H9 (cell line): ENCODE results near the gene TMEM132C. TPM values are rescaled to one million over a fixed set of nuclear protein-coding genes. Genes with fewer than 3 reads are reported as not detected.

Experiments used
- DNase-seq: peaks from one replicate; pipeline ENCODE4 v3.0.0-alpha.2; 2017
- H2AFZ ChIP-seq: one replicate; pipeline ENCODE4 v1.6.1; 2013; ENCODE audit warnings: mild to moderate bottlenecking, low read length, control low read depth, moderate library complexity
- H2AK5ac ChIP-seq: 2 replicates; pipeline ENCODE4 v1.6.1; 2013; ENCODE audit warnings: low read length, control low read depth, mixed read lengths; ENCODE audit not compliant: insufficient read length
- H2BK120ac ChIP-seq: one replicate; pipeline ENCODE4 v1.6.1; 2013; ENCODE audit warnings: low read depth, mild to moderate bottlenecking, low read length, control low read depth, inconsistent platforms; ENCODE audit not compliant: poor library complexity, severe bottlenecking
- H2BK12ac ChIP-seq: 2 replicates; pipeline ENCODE4 v1.6.1; 2013; ENCODE audit warnings: low read length, control low read depth, mixed read lengths, low read depth; ENCODE audit not compliant: insufficient read length
- H2BK15ac ChIP-seq: 2 replicates; pipeline ENCODE4 v1.6.1; 2013; ENCODE audit warnings: low read depth, low read length, control low read depth
- H2BK20ac ChIP-seq: one replicate; pipeline ENCODE4 v1.6.1; 2013; ENCODE audit warnings: low read depth, mild to moderate bottlenecking, low read length, control low read depth, inconsistent platforms; ENCODE audit not compliant: poor library complexity, severe bottlenecking
- H2BK5ac ChIP-seq: 2 replicates; pipeline ENCODE4 v1.6.1; 2013; ENCODE audit warnings: low read length, control low read depth, mixed read lengths; ENCODE audit not compliant: insufficient read length
- H3K14ac ChIP-seq: 2 replicates; pipeline ENCODE4 v1.6.1; 2013; ENCODE audit warnings: low read length, control low read depth; ENCODE audit not compliant: insufficient read depth
- H3K18ac ChIP-seq: 2 replicates; pipeline ENCODE4 v1.6.1; 2013; ENCODE audit warnings: low read depth, mild to moderate bottlenecking, mixed read lengths, low read length, control low read depth; ENCODE audit not compliant: insufficient read length
- H3K23ac ChIP-seq: 2 replicates; pipeline ENCODE4 v1.6.1; 2013; ENCODE audit warnings: low read length, control low read depth, mixed read lengths, low read depth; ENCODE audit not compliant: insufficient read length
- H3K23me2 ChIP-seq: 2 replicates; pipeline ENCODE4 v1.6.1; 2013; ENCODE audit warnings: low read depth, mild to moderate bottlenecking, mixed read lengths, low read length, control low read depth; ENCODE audit not compliant: insufficient read length, poor library complexity, severe bottlenecking
- H3K27ac ChIP-seq: 2 replicates; pipeline ENCODE4 v1.5.1; 2013; ENCODE audit warnings: low read length, control low read depth, mixed read lengths, low read depth; ENCODE audit not compliant: insufficient read length
- H3K27me3 ChIP-seq: 2 replicates; pipeline ENCODE4 v1.6.1; 2013; ENCODE audit warnings: low read length, control low read depth, inconsistent platforms; ENCODE audit not compliant: insufficient read depth
- H3K4ac ChIP-seq: 2 replicates; pipeline ENCODE4 v1.6.1; 2013; ENCODE audit warnings: low read depth, mild to moderate bottlenecking, control low read depth, inconsistent platforms, low read length, moderate library complexity
- H3K4me1 ChIP-seq: 2 replicates; pipeline ENCODE4 v1.6.1; 2013; ENCODE audit warnings: low read length, control low read depth, inconsistent platforms; ENCODE audit not compliant: insufficient read depth
- H3K4me2 ChIP-seq: 2 replicates; pipeline ENCODE4 v1.6.1; 2013; ENCODE audit warnings: low read length, control low read depth, mixed read lengths; ENCODE audit not compliant: insufficient read length, insufficient read depth
- H3K56ac ChIP-seq: 2 replicates; pipeline ENCODE4 v1.6.1; 2013; ENCODE audit warnings: low read depth, mild to moderate bottlenecking, mixed read lengths, low read length, control low read depth; ENCODE audit not compliant: insufficient read length
- H3K79me1 ChIP-seq: 2 replicates; pipeline ENCODE4 v1.6.1; 2013; ENCODE audit warnings: low read depth, mild to moderate bottlenecking, moderate library complexity, low read length, control low read depth, inconsistent platforms; ENCODE audit not compliant: insufficient read depth, poor library complexity, severe bottlenecking
- H3K79me2 ChIP-seq: 2 replicates; pipeline ENCODE4 v1.6.1; 2013; ENCODE audit warnings: low read length, control low read depth, inconsistent platforms; ENCODE audit not compliant: insufficient read depth
- H3K9ac ChIP-seq: 2 replicates; pipeline ENCODE4 v1.6.1; 2013; ENCODE audit warnings: low read length, control low read depth, mixed read lengths; ENCODE audit not compliant: insufficient read length; ENCODE audit errors: extremely low read depth
- H3K9me3 ChIP-seq: one replicate; pipeline ENCODE4 v1.6.1; 2013; ENCODE audit warnings: low read depth, low read length, inconsistent platforms; ENCODE audit not compliant: control insufficient read depth
- H3T11ph ChIP-seq: one replicate; pipeline ENCODE4 v1.6.1; 2013; ENCODE audit warnings: mild to moderate bottlenecking, low read length, control low read depth, inconsistent platforms
- H4K20me1 ChIP-seq: one replicate; pipeline ENCODE4 v1.6.1; 2013; ENCODE audit not compliant: control insufficient read depth, insufficient read length, insufficient read depth
- H4K5ac ChIP-seq: 2 replicates; pipeline ENCODE4 v1.6.1; 2013; ENCODE audit warnings: low read depth, mild to moderate bottlenecking, mixed read lengths, low read length, control low read depth; ENCODE audit not compliant: insufficient read length
- H4K8ac ChIP-seq: replicated peaks from 2 replicates; pipeline ENCODE4 v1.6.1; 2013; ENCODE audit warnings: low read length, control low read depth, mixed read lengths, low read depth; ENCODE audit not compliant: insufficient read length
- H4K91ac ChIP-seq: 2 replicates; pipeline ENCODE4 v1.6.1; 2013; ENCODE audit warnings: low read depth, mild to moderate bottlenecking, moderate library complexity, mixed read lengths, low read length, control low read depth; ENCODE audit not compliant: insufficient read length
- H3K27ac Mint-ChIP-seq, 3 experiments: 2 replicates in 2 of 3; 3 replicates in 1 of 3; pipeline ENCODE4 v1.8.0; 2020 to 2021; ENCODE audit warnings: mixed read lengths in 3 of 3, mild to moderate bottlenecking in 1 of 3, moderate library complexity in 1 of 3
- H3K27me3 Mint-ChIP-seq: 2 replicates; pipeline ENCODE4 v1.8.0; 2021; ENCODE audit warnings: low read depth, mild to moderate bottlenecking, moderate library complexity, mixed read lengths
- H3K36me3 Mint-ChIP-seq, 3 experiments: 2 replicates in 2 of 3; 3 replicates in 1 of 3; pipeline ENCODE4 v1.8.0; 2020 to 2021; ENCODE audit warnings: low read depth in 3 of 3, mixed read lengths in 3 of 3; ENCODE audit not compliant: insufficient read depth in 1 of 3
- H3K4me1 Mint-ChIP-seq, 2 experiments: 2 replicates each; pipeline ENCODE4 v1.8.0; 2020; ENCODE audit warnings: mixed read lengths in 2 of 2
- H3K4me3 Mint-ChIP-seq, 2 experiments: 2 replicates in 1 of 2; 3 replicates in 1 of 2; pipeline ENCODE4 v1.8.0; 2020 to 2021; ENCODE audit warnings: mild to moderate bottlenecking in 2 of 2, mixed read lengths in 2 of 2, moderate library complexity in 1 of 2
- H3K9me3 Mint-ChIP-seq, 2 experiments: 2 replicates in 1 of 2; 3 replicates in 1 of 2; pipeline ENCODE4 v1.8.0; 2020; ENCODE audit warnings: mild to moderate bottlenecking in 2 of 2, mixed read lengths in 2 of 2, moderate library complexity in 1 of 2
- WGBS: extraction: QIAGEN DNeasy Blood & Tissue Kit; methylation state at CpG from one replicate; pipeline ENCODE4 v1.1.7; 2013; ENCODE audit warnings: missing lambda C conversion rate, low lambda C conversion rate, mixed read lengths; ENCODE audit not compliant: insufficient read length; ENCODE audit errors: extremely low coverage; 5-methylcytosine and 5-hydroxymethylcytosine counted together
- total RNA-seq: library from RNA; stranded (reverse); gene quantifications from 2 replicates; pipeline ENCODE4 v1.2.1, GENCODE V29; 2021
- TF ChIP-seq, protein P1 (sequence below): fragments of 200-600 bp; sonication (generic); conservative IDR thresholded peaks from 3 replicates; pipeline ENCODE4 v1.8.0; 2021; ENCODE audit warnings: antibody characterized with exemption, mild to moderate bottlenecking

The TMEM132C gene
- total RNA-seq, 1 experiment from 2014 or later = 0.22 TPM

DNA sequence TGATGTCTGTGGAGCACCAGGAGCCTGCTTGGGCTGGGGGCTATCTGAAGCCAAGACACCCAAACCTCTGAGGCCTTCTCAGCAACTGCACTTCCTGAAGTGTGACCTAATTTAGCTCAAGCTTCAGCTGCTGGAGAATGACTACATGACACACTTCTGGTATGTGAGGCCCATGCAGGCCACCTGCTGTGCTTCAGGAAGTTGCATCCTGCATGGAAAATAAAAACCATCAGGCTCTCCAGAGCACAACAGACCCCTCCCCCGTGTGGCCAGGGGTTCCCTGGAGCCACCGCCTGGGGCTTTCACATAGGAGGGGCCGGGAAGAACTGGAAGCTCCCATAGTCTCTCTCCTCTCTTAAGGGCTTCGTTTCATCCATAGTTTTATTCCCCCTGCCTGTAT, 339.1 kb downstream of the TMEM132C start:
- Histone ChIP-seq H3K4me2 (no peak overlapping the region), H3K27me3 (no peaks in the 10 kb centered on the region), H2BK15ac (no peak overlapping the region), H3K4ac (no peak overlapping the region), H3K23ac (no peak overlapping the region), H3K23me2 (no peaks in the 10 kb centered on the region), H2BK20ac (no peak overlapping the region), H3K9ac (no peak overlapping the region), H2BK5ac (no peak overlapping the region), H2AFZ (no peak overlapping the region), H3K4me1 (no peaks in the 10 kb centered on the region), H4K91ac (no peak overlapping the region), H3K56ac (no peak overlapping the region), H4K5ac (no peak overlapping the region), H3K27ac (no peak overlapping the region), H3K18ac (no peak overlapping the region), H3K14ac (no peak overlapping the region), H3K79me2 (no peaks in the 10 kb centered on the region), H4K8ac (no peak overlapping the region), H2BK120ac (no peak overlapping the region), H2BK12ac (no peak overlapping the region), H3K79me1 (no peaks in the 10 kb centered on the region), H3T11ph (no peak overlapping the region), H3K9me3 (no peaks in the 10 kb centered on the region), H4K20me1 (no peaks in the 10 kb centered on the region), H2AK5ac (no peak overlapping the region)
- peak; percentile 64 for DNase-seq
- H3K4me1 Mint-ChIP-seq = peaks cover 3 to 13% of the 10 kb centered on the region in 2 experiments
- H3K4me3 Mint-ChIP-seq = no peak overlapping the region
- no peak overlapping the region for H3K27ac Mint-ChIP-seq
- TF ChIP-seq, protein P1, sequence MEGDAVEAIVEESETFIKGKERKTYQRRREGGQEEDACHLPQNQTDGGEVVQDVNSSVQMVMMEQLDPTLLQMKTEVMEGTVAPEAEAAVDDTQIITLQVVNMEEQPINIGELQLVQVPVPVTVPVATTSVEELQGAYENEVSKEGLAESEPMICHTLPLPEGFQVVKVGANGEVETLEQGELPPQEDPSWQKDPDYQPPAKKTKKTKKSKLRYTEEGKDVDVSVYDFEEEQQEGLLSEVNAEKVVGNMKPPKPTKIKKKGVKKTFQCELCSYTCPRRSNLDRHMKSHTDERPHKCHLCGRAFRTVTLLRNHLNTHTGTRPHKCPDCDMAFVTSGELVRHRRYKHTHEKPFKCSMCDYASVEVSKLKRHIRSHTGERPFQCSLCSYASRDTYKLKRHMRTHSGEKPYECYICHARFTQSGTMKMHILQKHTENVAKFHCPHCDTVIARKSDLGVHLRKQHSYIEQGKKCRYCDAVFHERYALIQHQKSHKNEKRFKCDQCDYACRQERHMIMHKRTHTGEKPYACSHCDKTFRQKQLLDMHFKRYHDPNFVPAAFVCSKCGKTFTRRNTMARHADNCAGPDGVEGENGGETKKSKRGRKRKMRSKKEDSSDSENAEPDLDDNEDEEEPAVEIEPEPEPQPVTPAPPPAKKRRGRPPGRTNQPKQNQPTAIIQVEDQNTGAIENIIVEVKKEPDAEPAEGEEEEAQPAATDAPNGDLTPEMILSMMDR = no peak
- H3K27me3 Mint-ChIP-seq = peaks cover 28% of the 10 kb centered on the region
- H3K9me3 Mint-ChIP-seq = no peaks in the 10 kb centered on the region
- H3K36me3 Mint-ChIP-seq = no peaks in the 10 kb centered on the region
- WGBS = no CpG with 5 or more reads among the region's 4 CpGs
